Mesothelial cell of epicardium (in vitro differentiated cells): Measurements from ENCODE around the gene STXBP3. TPM values are rescaled to one million over a fixed set of nuclear protein-coding genes. Genes with fewer than 3 reads are reported as not detected.

Experiments used
- DNase-seq, 2 experiments: peaks; one replicate each; pipeline ENCODE4 v3.0.0; 2021; ENCODE audit warnings: low spot score in 2 of 2; ENCODE audit not compliant: unreplicated experiment in 2 of 2
- H3K27ac Mint-ChIP-seq: 2 replicates; pipeline ENCODE4 v1.8.0; 2021; ENCODE audit warnings: mixed read lengths
- H3K27me3 Mint-ChIP-seq: 2 replicates; pipeline ENCODE4 v1.8.0; 2021; ENCODE audit warnings: low read depth, mixed read lengths
- H3K36me3 Mint-ChIP-seq: 2 replicates; pipeline ENCODE4 v1.8.0; 2021; ENCODE audit warnings: mixed read lengths
- H3K4me1 Mint-ChIP-seq: 2 replicates; pipeline ENCODE4 v1.8.0; 2021; ENCODE audit warnings: mixed read lengths
- H3K4me3 Mint-ChIP-seq: 2 replicates; pipeline ENCODE4 v1.8.0; 2021; ENCODE audit warnings: mild to moderate bottlenecking, moderate library complexity, mixed read lengths
- H3K9me3 Mint-ChIP-seq: 2 replicates; pipeline ENCODE4 v1.8.0; 2021; ENCODE audit warnings: mixed read lengths
- CTCF ChIP-seq: fragments of 200-600 bp; sonication (generic); IDR thresholded peaks from one replicate; pipeline ENCODE4 v1.5.0; 2021; ENCODE audit warnings: antibody characterized with exemption; ENCODE audit not compliant: unreplicated experiment
- total RNA-seq: library from RNA; stranded (reverse); gene quantifications from 3 replicates; pipeline ENCODE4 v1.2.1, GENCODE V29; 2021

STXBP3 gene
- total RNA-seq, 1 donor from 2014 or later = 43.1 TPM

- H3K27me3 Mint-ChIP-seq = peaks cover 11% of the 10 kb centered on the region
- no peaks in the 10 kb centered on the region for H3K36me3 Mint-ChIP-seq
- DNase-seq = no peak
- H3K27ac Mint-ChIP-seq = no peak overlapping the region
- TF ChIP-seq CTCF = no peak
- H3K9me3 Mint-ChIP-seq = no peaks in the 10 kb centered on the region
- H3K4me1 Mint-ChIP-seq = no peaks in the 10 kb centered on the region
- H3K4me3 Mint-ChIP-seq = no peak overlapping the region
Observed at GRCh38 chr1:108716437-108717230, 29.8 kb upstream of the STXBP3 start.

GRCh38 chr1:108717774-108718316, 28.6 kb upstream of the STXBP3 start:
- no peak for DNase-seq
- Mint-ChIP-seq H3K27ac (no peak overlapping the region), H3K4me3 (no peak overlapping the region), H3K27me3 (peaks cover 8% of the 10 kb centered on the region), H3K4me1 (peaks cover 3% of the 10 kb centered on the region), H3K36me3 (no peaks in the 10 kb centered on the region), H3K9me3 (no peaks in the 10 kb centered on the region)
- TF ChIP-seq CTCF = no peak

- H3K4me3 Mint-ChIP-seq = no peak overlapping the region
- no peaks in the 10 kb centered on the region for H3K36me3 Mint-ChIP-seq
- H3K27ac Mint-ChIP-seq = no peak overlapping the region
- TF ChIP-seq CTCF = no peak
- no peak for DNase-seq
- no peaks in the 10 kb centered on the region for H3K9me3 Mint-ChIP-seq
- peaks cover 3% of the 10 kb centered on the region for H3K4me1 Mint-ChIP-seq
- H3K27me3 Mint-ChIP-seq = peaks cover 2% of the 10 kb centered on the region
Observed at GRCh38 chr1:108718927-108719655, 27.4 kb upstream of the STXBP3 start.

GRCh38 chr1:108719656-108720435, 26.6 kb upstream of the STXBP3 start:
- H3K27ac Mint-ChIP-seq = no peak overlapping the region
- peaks cover 3% of the 10 kb centered on the region for H3K4me1 Mint-ChIP-seq
- no peaks in the 10 kb centered on the region for H3K9me3 Mint-ChIP-seq
- DNase-seq = no peak
- H3K4me3 Mint-ChIP-seq = no peak overlapping the region
- H3K36me3 Mint-ChIP-seq = no peaks in the 10 kb centered on the region
- H3K27me3 Mint-ChIP-seq = peaks cover 2% of the 10 kb centered on the region
- TF ChIP-seq CTCF = no peak

GRCh38 chr1:108722292-108722691, 24.2 kb upstream of the STXBP3 start:
- Mint-ChIP-seq H3K27me3 (peaks cover 6% of the 10 kb centered on the region), H3K9me3 (no peaks in the 10 kb centered on the region), H3K36me3 (no peaks in the 10 kb centered on the region), H3K4me3 (no peak overlapping the region), H3K4me1 (peaks cover 3% of the 10 kb centered on the region), H3K27ac (no peak overlapping the region)
- DNase-seq = no peak
- TF ChIP-seq CTCF = no peak
